Transverse colon (tissue), 4 donors: Measurements from ENCODE around the gene ATF2.

Experiments
- POLR2A ChIP-seq: fragments of 450-650 bp; IDR thresholded peaks from one replicate; pipeline ENCODE4 v1.6.1; 2016; ENCODE audit warnings: antibody characterized with exemption, mild to moderate bottlenecking, moderate library complexity
- POLR2AphosphoS5 ChIP-seq, 3 donors: sonication (generic); formaldehyde crosslinking; IDR thresholded peaks; one replicate each; pipeline ENCODE4 v1.6.1; 2016; ENCODE audit warnings: antibody characterized with exemption in 3 of 3
- TF ChIP-seq, protein P1 (sequence below), 5 experiments: fragments of 200-600 bp in 3 of 5; fragments of 450-650 bp in 2 of 5; sonication (generic) in 3 of 5; IDR thresholded peaks; 1 replicate in 2 of 5; 2 replicates in 3 of 5; pipeline ENCODE4 v1.5.1; 2016 to 2017; ENCODE audit warnings: antibody characterized with exemption in 5 of 5, inconsistent platforms in 3 of 5, mild to moderate bottlenecking in 2 of 5, moderate library complexity in 1 of 5

DNA sequence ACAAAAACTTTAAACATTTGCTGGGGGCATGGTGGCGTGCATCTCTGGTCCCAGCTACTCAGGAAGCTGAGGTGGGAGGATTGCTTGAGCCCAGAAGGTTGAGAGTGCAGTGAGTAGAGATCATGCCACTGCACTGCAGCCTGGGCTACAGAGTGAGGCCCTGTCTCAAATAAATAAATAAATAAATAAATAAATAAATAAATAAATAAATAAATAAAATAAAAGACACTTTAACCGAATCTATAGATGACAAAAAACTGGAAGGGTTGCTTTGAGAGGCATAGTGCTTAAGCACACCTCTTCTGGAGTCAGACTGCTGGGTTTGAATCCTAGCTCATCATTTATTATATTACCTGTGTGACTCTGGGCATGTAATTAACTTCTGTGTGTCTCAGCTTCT is 141.6 kb downstream of the ATF2 start:
- TF ChIP-seq, protein P1, sequence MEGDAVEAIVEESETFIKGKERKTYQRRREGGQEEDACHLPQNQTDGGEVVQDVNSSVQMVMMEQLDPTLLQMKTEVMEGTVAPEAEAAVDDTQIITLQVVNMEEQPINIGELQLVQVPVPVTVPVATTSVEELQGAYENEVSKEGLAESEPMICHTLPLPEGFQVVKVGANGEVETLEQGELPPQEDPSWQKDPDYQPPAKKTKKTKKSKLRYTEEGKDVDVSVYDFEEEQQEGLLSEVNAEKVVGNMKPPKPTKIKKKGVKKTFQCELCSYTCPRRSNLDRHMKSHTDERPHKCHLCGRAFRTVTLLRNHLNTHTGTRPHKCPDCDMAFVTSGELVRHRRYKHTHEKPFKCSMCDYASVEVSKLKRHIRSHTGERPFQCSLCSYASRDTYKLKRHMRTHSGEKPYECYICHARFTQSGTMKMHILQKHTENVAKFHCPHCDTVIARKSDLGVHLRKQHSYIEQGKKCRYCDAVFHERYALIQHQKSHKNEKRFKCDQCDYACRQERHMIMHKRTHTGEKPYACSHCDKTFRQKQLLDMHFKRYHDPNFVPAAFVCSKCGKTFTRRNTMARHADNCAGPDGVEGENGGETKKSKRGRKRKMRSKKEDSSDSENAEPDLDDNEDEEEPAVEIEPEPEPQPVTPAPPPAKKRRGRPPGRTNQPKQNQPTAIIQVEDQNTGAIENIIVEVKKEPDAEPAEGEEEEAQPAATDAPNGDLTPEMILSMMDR (IDR thresholded peaks at IDR 0.05): no peak
- TF ChIP-seq POLR2AphosphoS5 (IDR thresholded peaks at IDR 0.05): no peak
- no peak for TF ChIP-seq POLR2A
